ENCODE data around the gene MSANTD1. TPM values are rescaled to one million over a fixed set of nuclear protein-coding genes. Genes with fewer than 3 reads are reported as not detected.

Gene MSANTD1
- total and polyA plus RNA-seq, 2 of the 8 experiments (the other 6 are each of a cell fraction or from before 2014, with no cell fraction given): 0.23 to 0.45 TPM

GRCh38 chr4:3303923-3304710, 55.2 kb downstream of the MSANTD1 start:
- no peak overlapping the region for H2AFZ ChIP-seq (ENCODE audit: low read length)
- no peak for FAIRE-seq
- no peak overlapping the region for H2BK15ac ChIP-seq (ENCODE audit: low read length)
- no peak overlapping the region for H3K4me3 ChIP-seq (ENCODE audit: extremely low read depth in 1 of 4, insufficient read depth in 2 of 4, low read depth in 3 of 4, low read length in 4 of 4)
- no peak overlapping the region for H2BK120ac ChIP-seq (replicated peaks; ENCODE audit: low read depth, low read length)
- H3K36me3 ChIP-seq (ENCODE audit: control insufficient read depth in 2 of 4, insufficient read depth in 4 of 4, low read length in 3 of 4): no peaks in the 10 kb centered on the region
- no peak overlapping the region for H4K8ac ChIP-seq (ENCODE audit: extremely low read depth, insufficient read depth, low read length)
- no peak overlapping the region for H3K27ac ChIP-seq (ENCODE audit: low read depth, low read length)
- no peak overlapping the region for H2AK5ac ChIP-seq (ENCODE audit: low read depth, low read length)
- no peak overlapping the region for H2BK12ac ChIP-seq (ENCODE audit: low read depth, low read length)
- 79% methylated on average over 15 of the region's 15 CpGs; no CpG with 5 or more reads in 1 of the 2 experiments for WGBS, 2 experiments (ENCODE audit: extremely low coverage in 1 of 2, insufficient coverage in 1 of 2, insufficient read length in 1 of 2, insufficient replicate concordance in 2 of 2, low coverage in 1 of 2, low lambda C conversion rate in 2 of 2, missing lambda C conversion rate in 1 of 2)
- peaks cover 0 to 18% (median 6%) of the 10 kb centered on the region in 4 experiments; a peak in 4 of 7 replicates for H3K4me1 ChIP-seq (replicated peaks in 1 of 4; ENCODE audit: control insufficient read depth in 3 of 4, insufficient read depth in 4 of 4, low read length in 3 of 4)
- H3K23ac ChIP-seq (ENCODE audit: insufficient read length): no peak overlapping the region
- no peak overlapping the region for H4K5ac ChIP-seq (ENCODE audit: insufficient read length, low read depth, low read length)
- ChIA-PET POLR2A (ENCODE audit: partially characterized antibody) (interaction anchor here (0.9 to 3.4 kb wide), 2 partner anchors 10 to 64 kb away, joined by 3 to 16 read pairs; no protein-coding TSS in a partner anchor), CTCF (ENCODE audit: partially characterized antibody) (interaction anchor here (1.2 to 2.0 kb wide), 4 partner anchors 15 to 289 kb away, joined by 3 to 13 read pairs (median 4); no protein-coding TSS in a partner anchor)
- TF ChIP-seq RNF2 (IDR thresholded peaks at IDR 0.05; ENCODE audit: borderline replicate concordance, low read depth, low read length, missing control alignments, poor library complexity, severe bottlenecking) (no peak), TBP (IDR thresholded peaks at IDR 0.05; ENCODE audit: low read depth, low read length) (peak; percentile 29; the same call in 1 of the 2 replicates), SIX5 (IDR thresholded peaks at IDR 0.05; ENCODE audit: low read depth, low read length) (no peak), PHF8 (conservative IDR thresholded peaks at IDR 0.05; ENCODE audit: low read depth, low read length) (no peak), CHD2 (IDR thresholded peaks at IDR 0.05; ENCODE audit: low read length) (no peak), SIN3A (conservative IDR thresholded peaks at IDR 0.05 in 1 of 2, IDR thresholded peaks at IDR 0.05 in 1 of 2; ENCODE audit: low read depth in 1 of 2, low read length in 2 of 2) (no peak)
- H3K9ac ChIP-seq (replicated peaks in 1 of 4; ENCODE audit: extremely low read depth in 1 of 4, low read depth in 3 of 4, low read length in 3 of 4): no peak overlapping the region
- peaks cover 6 to 20% of the 10 kb centered on the region in 2 experiments for H4K20me1 ChIP-seq (replicated peaks in 1 of 2; ENCODE audit: control insufficient read depth in 1 of 2, insufficient read depth in 2 of 2, low read length in 2 of 2)
- no peak overlapping the region for H2BK5ac ChIP-seq (ENCODE audit: low read depth, low read length)
- H3K79me2 ChIP-seq (ENCODE audit: control insufficient read depth in 1 of 2, insufficient read depth in 2 of 2, low read length in 2 of 2): peaks cover 0 to 3% of the 10 kb centered on the region in 2 experiments; a peak in 1 of 4 replicates
- peaks cover 15% of the 10 kb centered on the region for H3K79me1 ChIP-seq (ENCODE audit: low read depth, low read length)
- no peak overlapping the region for H3K4me2 ChIP-seq (ENCODE audit: insufficient read depth in 1 of 2, low read depth in 2 of 2, low read length in 2 of 2)
- H3K14ac ChIP-seq (ENCODE audit: insufficient read length): no peak overlapping the region
- DNase-seq (ENCODE audit: low read depth in 1 of 2, low spot score in 2 of 2): no peak
- no peak overlapping the region for H4K91ac ChIP-seq (replicated peaks; ENCODE audit: insufficient read length, low read length)
- H3K9me3 ChIP-seq (ENCODE audit: insufficient read depth in 2 of 2, low read depth in 1 of 2, low read length in 1 of 2): no peaks in the 10 kb centered on the region
- no peak overlapping the region for H3K18ac ChIP-seq (ENCODE audit: extremely low read depth, low read length)
- no peaks in the 10 kb centered on the region for H3K27me3 ChIP-seq (replicated peaks in 1 of 4; ENCODE audit: control insufficient read depth in 3 of 4, extremely low read depth in 1 of 4, insufficient read depth in 3 of 4, low read length in 3 of 4)
- H2BK20ac ChIP-seq (ENCODE audit: low read length): no peak overlapping the region
- no peaks in the 10 kb centered on the region for H3K23me2 ChIP-seq (ENCODE audit: low read depth, low read length)
- no peak overlapping the region for H3K56ac ChIP-seq (replicated peaks; ENCODE audit: insufficient read length, low read depth, low read length)
- H3K4ac ChIP-seq (replicated peaks; ENCODE audit: insufficient read length, low read depth, low read length): no peak overlapping the region

All from H1 (cell line).